Vagina (tissue), 2 donors: Measurements from ENCODE around the gene ZNF384.

Source experiments
- CTCF ChIP-seq, 3 experiments: fragments of 450-650 bp in 2 of 3; fragments of 200-600 bp in 1 of 3; sonication (generic) in 1 of 3; IDR thresholded peaks; one replicate each; pipeline ENCODE4 v1.5.1; 2017 to 2019; ENCODE audit warnings: antibody characterized with exemption in 3 of 3, mild to moderate bottlenecking in 2 of 3, moderate library complexity in 2 of 3
- POLR2A ChIP-seq, 2 donors: fragments of 450-650 bp; IDR thresholded peaks; one replicate each; pipeline ENCODE4 v1.6.1; 2017; ENCODE audit warnings: antibody characterized with exemption in 2 of 2, mild to moderate bottlenecking in 2 of 2, moderate library complexity in 2 of 2

GRCh38 chr12:6700646-6701051 lies 11.5 kb upstream of the ZNF384 start, which contains the start of gene PIANP:
- TF ChIP-seq CTCF (IDR thresholded peaks at IDR 0.05) (no peak), POLR2A (IDR thresholded peaks at IDR 0.05) (no peak)
